ENCODE results near the gene TMC1.

TMC1 gene

DNA sequence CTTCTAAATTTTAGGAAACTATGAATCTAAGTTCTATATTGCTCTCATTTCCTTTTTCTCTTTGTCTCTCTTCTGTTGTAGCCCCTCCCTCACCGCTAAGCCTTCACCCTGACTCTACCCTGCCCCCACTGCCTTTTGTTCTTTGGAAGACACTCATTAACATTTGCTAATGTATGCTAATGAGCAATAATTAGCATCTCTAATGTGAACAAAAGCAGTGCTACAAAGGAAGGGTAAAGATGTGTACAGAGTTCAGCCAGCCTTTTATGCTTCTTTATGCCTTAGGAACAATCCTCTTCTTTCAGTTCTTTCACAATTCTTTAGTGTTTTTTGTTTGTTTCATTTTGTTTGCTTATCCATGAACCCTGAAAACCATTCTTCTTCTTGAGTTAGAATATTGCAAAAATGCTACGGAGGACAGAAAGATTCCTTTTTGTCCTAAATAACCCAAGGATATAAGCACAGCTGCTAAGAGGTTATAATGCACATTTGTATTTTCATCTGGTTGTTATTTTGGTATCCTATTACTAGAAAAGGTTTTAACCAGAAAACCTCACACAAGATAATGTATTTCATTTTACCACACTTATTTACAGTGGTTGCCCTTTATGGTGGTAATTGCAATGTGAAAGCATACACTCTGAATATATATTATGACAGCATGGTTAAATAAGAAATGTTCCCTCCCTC, 159.3 kb downstream of the TMC1 start:
- Mint-ChIP-seq H3K4me3 (no peak overlapping the region), H3K36me3 (ENCODE audit: low read depth) (no peaks in the 10 kb centered on the region), H3K9me3 (no peaks in the 10 kb centered on the region), H3K4me1 (peaks cover 10% of the 10 kb centered on the region), H3K27ac (no peak overlapping the region), H3K27me3 (ENCODE audit: low read depth) (no peaks in the 10 kb centered on the region)
- TF ChIP-seq, protein P1, sequence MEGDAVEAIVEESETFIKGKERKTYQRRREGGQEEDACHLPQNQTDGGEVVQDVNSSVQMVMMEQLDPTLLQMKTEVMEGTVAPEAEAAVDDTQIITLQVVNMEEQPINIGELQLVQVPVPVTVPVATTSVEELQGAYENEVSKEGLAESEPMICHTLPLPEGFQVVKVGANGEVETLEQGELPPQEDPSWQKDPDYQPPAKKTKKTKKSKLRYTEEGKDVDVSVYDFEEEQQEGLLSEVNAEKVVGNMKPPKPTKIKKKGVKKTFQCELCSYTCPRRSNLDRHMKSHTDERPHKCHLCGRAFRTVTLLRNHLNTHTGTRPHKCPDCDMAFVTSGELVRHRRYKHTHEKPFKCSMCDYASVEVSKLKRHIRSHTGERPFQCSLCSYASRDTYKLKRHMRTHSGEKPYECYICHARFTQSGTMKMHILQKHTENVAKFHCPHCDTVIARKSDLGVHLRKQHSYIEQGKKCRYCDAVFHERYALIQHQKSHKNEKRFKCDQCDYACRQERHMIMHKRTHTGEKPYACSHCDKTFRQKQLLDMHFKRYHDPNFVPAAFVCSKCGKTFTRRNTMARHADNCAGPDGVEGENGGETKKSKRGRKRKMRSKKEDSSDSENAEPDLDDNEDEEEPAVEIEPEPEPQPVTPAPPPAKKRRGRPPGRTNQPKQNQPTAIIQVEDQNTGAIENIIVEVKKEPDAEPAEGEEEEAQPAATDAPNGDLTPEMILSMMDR (IDR thresholded peaks at IDR 0.05; ENCODE audit: unreplicated experiment in 3 of 3) = no peak

DNA sequence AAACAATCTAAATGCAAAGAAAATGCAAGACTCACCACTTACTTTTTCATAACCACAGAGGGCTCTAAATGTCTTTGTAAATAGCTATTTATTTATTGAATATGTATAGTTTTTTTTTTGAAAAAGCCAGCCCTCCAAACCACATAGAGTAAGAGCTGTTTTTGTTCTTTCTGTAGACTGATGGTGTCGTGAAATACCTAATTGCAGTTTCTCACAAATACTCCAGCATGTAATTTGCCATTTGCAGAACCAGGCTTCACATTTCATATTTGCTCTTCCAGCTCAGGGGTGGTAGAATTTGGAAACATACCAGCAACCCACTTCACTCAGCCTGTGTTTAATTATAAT, 159.8 kb downstream of the TMC1 start:
- Mint-ChIP-seq H3K4me1 (peaks cover 10% of the 10 kb centered on the region), H3K27me3 (ENCODE audit: low read depth) (no peaks in the 10 kb centered on the region), H3K36me3 (ENCODE audit: low read depth) (no peaks in the 10 kb centered on the region), H3K27ac (no peak overlapping the region), H3K9me3 (no peaks in the 10 kb centered on the region), H3K4me3 (no peak overlapping the region)
- TF ChIP-seq, protein P1 (IDR thresholded peaks at IDR 0.05; ENCODE audit: unreplicated experiment in 3 of 3) = no peak

DNA sequence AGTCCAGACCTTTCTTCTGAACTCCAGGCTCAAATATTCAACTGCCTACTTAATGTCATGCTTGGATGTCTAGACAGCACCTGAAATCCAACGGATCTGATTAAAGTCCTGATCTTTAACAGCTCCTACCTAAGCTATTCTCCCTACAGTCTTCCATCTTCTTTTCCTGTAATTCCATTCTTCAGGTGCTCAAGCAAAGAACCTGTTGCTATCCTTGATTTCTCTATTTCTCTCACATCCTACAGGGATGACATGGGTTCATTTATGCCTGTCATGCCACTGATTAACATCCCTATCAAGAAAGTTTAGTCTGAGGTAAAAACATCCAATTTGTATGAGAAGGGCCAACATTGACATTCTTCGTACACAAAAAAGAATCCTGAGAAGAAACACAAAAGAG, 163.2 kb downstream of the TMC1 start:
- Mint-ChIP-seq H3K27ac (no peak overlapping the region), H3K4me3 (no peak overlapping the region), H3K9me3 (no peaks in the 10 kb centered on the region), H3K27me3 (ENCODE audit: low read depth) (no peaks in the 10 kb centered on the region), H3K36me3 (ENCODE audit: low read depth) (no peaks in the 10 kb centered on the region), H3K4me1 (peaks cover 10% of the 10 kb centered on the region)
- TF ChIP-seq, protein P1 (IDR thresholded peaks at IDR 0.05; ENCODE audit: unreplicated experiment in 3 of 3) = no peak

DNA sequence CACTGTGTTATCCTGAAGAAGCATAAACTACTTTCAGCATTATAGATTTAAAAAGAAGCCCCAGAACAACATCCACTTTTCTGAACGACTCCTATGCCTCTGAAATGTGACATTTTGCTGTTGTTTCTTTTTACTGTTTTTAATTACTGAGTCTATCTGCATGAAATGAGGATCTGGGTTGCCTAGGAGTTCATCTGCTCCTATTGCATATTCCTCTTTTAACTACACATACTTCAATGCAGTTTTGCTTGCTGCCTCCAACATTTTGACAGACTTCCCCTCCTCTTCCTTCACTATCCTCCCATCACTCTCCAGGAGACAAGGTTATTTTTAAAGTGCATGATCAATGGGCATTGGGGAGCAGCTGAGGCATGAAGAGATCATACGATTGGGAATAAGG, 164.5 kb downstream of the TMC1 start:
- peaks cover 5% of the 10 kb centered on the region for H3K4me1 Mint-ChIP-seq
- H3K9me3 Mint-ChIP-seq = peaks cover 5% of the 10 kb centered on the region
- TF ChIP-seq, protein P1 (IDR thresholded peaks at IDR 0.05; ENCODE audit: unreplicated experiment in 3 of 3) = no peak
- no peaks in the 10 kb centered on the region for H3K36me3 Mint-ChIP-seq (ENCODE audit: low read depth)
- no peaks in the 10 kb centered on the region for H3K27me3 Mint-ChIP-seq (ENCODE audit: low read depth)
- no peak overlapping the region for H3K4me3 Mint-ChIP-seq
- H3K27ac Mint-ChIP-seq = no peak overlapping the region

DNA sequence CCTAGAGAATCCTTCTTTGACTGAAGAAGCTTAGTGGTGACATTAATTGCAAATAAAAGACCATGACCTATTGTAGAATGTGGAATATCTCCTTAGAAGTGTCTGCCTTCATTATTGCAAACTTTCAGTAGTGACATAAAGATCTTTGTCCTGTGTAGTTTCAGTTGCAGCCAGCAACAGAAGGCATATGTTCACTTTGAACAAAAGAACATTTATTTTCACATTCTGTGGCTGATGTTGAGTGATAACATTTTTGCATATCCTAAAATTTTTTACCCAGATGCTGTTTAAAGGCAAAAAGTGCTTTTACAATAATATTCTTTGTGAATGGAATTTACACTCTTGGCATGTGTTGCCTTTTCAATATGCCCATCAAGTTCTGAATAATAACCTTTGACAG, 165.9 kb downstream of the TMC1 start:
- Mint-ChIP-seq H3K4me1 (no peaks in the 10 kb centered on the region), H3K36me3 (ENCODE audit: low read depth) (no peaks in the 10 kb centered on the region), H3K27me3 (ENCODE audit: low read depth) (no peaks in the 10 kb centered on the region), H3K27ac (no peak overlapping the region), H3K9me3 (peaks cover 6% of the 10 kb centered on the region), H3K4me3 (no peak overlapping the region)
- TF ChIP-seq, protein P1 (IDR thresholded peaks at IDR 0.05; ENCODE audit: unreplicated experiment in 3 of 3) = no peak

DNA sequence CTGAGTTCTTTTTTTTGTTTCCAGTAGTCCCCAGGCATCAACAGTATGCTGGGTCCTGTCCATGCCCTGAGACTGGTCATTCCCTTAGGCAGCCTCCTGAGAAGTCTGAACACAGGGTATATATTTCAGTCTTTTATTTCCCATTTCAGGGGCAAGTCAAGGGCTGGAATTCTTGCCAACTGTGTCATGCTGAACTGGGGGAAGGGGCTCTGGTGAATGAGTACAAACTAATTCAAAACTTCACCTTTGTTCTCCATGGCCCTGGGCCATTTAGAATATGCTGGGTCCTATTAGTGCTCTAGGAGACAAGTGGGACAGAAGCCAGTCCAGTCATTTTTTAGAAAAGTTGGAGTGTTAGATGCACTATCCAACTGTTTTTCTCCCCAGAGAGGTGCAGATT, 170.3 kb downstream of the TMC1 start:
- H3K27me3 Mint-ChIP-seq (ENCODE audit: low read depth) = no peaks in the 10 kb centered on the region
- no peaks in the 10 kb centered on the region for H3K36me3 Mint-ChIP-seq (ENCODE audit: low read depth)
- H3K4me1 Mint-ChIP-seq = no peaks in the 10 kb centered on the region
- H3K27ac Mint-ChIP-seq = no peak overlapping the region
- TF ChIP-seq, protein P1 (IDR thresholded peaks at IDR 0.05; ENCODE audit: unreplicated experiment in 3 of 3) = no peak
- H3K4me3 Mint-ChIP-seq = no peak overlapping the region
- H3K9me3 Mint-ChIP-seq = peaks cover 6% of the 10 kb centered on the region

All from nephron (organoid).